Regular cardiac myocyte (primary cell): ENCODE data around the gene PAX5. TPM values are rescaled to one million over a fixed set of nuclear protein-coding genes. Genes with fewer than 3 reads are reported as not detected.

Experiments
- total RNA-seq: library from RNA; depleted of rRNA; stranded (reverse); fragments of >200 nt; gene quantifications from 2 replicates; pipeline ENCODE4 v1.2.3, GENCODE V29; 2014

The PAX5 gene
- total RNA-seq, result under 0.01 TPM in 1 of 2 replicates, not detected in the other

GRCh38 chr9:37033682-37034304, at the start of gene PAX5:
Gene PAX5, minus strand, starts transcription at chr9:37034268. Its CDS starts 237 bp downstream, at chr9:37034031.

Other genes with a start within 250 kb of the PAX5 start
- gene ZCCHC7, start 86.3 kb upstream of the PAX5 start, total RNA-seq, result 23.8 and 39.7 TPM in 2 replicates